COLO829 (cell line): ENCODE results near the gene EPHA2.

Source experiments
- DNase-seq: peaks from one replicate; pipeline ENCODE4 v3.0.0; 2012; ENCODE audit warnings: low spot score

EPHA2 gene

DNA sequence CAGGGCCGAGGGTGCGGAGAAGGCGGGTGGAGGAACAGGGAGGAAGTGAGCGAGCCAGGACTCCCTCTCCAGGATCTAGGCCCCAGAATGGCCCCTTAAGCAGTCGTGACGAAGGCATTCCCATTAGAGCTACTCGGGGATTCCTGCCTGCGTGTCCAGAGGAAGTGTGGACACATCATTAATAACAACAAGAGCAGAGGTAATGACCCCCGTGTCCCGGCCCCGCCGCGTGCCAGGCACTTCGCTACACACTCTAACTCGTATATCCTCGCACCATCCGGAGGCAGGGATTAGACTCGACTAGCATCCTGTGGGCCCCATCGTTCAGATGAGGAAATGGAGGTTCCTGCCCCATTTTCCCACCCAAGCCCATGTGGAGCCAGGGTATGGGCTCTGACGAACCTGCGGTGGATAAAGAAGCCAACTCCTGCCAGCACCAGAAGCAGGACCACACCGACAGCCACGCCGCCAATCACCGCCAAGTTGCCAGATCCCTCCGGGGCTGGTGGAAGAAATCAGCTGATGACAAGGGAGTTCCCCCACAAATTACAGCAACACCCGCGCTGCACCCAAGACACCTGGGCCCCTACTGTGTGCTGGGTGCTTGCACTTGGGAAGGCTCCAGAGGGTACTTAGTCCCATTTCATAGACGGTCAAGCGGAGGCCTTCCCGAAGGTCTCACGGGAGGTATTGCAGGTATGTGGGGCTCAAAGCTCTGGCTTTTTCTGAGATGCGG lies 21.6 kb downstream of the EPHA2 start:
- DNase-seq: no peak

GRCh38 chr1:16133007-16133961 lies 22.6 kb downstream of the EPHA2 start:
- no peak for DNase-seq

GRCh38 chr1:16132325-16132785 lies 23.5 kb downstream of the EPHA2 start:
- no peak for DNase-seq

DNA sequence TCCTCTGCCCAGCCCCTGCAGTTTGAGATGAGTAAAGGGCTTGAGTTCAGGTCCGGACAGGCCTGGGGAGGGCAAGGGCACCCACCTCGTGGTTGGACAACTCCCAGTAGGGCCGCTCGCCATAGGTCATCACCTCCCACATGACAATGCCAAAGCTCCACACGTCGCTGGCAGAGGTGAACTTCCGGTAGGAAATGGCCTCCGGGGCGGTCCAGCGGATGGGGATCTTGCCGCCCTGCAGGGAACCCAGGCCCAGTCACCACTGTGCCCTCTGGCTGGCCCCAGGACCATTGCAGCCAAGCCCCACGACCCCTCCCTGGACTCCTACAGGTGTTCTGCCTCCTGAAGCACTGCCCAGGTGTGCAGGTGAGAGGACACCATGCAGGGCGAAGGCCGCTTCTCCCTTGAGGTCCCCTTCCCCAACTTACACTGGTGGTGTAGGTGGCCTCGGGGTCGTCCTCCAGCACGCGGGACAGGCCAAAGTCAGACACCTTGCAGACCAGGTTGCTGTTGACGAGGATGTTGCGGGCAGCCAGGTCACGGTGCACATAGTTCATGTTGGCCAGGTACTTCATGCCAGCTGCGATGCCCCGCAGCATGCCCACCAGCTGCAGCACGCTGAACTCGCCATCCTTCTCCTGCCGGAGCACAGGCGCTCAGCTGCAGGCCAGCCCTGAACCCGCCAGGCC lies 24.1 kb downstream of the EPHA2 start:
- no peak for DNase-seq

GRCh38 chr1:16130827-16131226 lies 25.0 kb downstream of the EPHA2 start:
- DNase-seq: no peak

DNA sequence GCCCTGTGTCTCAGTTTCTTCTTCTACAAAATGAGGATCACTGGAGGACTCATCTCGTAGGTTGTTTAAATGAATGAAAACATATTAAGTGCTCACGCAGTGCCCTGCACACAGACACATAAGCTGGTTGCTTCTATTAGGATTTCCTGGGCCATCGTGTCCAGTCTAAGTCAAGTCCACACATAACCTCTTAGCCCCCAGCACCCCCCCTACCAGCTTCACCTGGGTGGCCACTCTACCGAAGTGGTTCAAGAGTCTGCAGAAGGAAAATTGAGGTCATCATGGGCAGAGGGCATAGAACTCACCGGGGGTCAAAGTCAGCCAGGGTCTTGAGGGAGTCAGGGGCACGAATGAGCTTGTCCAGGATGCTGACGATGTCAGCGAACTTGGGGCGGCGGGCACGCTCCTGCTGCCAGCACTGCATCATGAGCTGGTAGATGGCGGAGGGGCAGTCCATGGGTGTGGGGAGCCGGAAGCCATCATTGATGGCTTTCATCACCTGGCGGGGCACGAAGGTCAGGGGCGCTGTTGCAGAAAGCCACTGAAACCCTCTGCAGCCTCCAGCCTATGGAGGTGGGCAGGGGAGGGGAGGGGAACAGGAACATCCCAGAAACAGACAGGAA lies 25.8 kb downstream of the EPHA2 start:
- no peak for DNase-seq

GRCh38 chr1:16129316-16129715 lies 26.6 kb downstream of the EPHA2 start:
- DNase-seq: no peak

GRCh38 chr1:16128338-16128741 lies 27.5 kb downstream of the EPHA2 start:
- DNase-seq: no peak

DNA sequence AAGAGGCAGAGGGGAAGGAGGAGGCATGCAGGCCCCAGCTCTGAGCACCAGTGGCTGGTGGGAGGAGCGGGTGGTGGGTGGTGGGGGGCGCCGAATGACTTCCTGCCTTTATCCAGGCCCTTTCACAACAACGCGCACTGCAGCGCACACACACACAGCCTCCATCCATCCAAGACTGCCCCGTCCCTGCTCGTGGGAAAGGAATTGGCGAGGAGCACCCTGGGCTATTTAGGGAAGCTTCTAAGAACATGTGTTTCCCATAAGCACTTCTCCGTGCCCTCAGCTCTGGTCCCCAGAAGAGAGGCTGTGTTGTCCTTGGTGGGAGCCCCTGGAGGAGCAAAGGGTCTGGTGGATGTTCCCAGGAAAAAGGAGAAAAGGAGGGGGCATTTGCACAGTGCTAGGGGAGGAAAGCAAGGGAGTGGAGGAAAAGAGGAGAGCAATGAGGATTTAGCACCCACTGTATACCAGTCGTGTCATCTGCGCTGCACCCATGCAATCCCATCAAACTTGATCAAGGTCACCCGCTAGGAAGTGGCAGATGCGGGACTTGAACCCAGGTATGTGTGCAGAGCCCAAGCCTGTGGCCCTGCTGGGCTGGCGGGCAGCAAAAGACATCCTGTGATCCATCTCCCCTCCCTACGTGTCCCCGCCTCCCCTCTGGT lies 28.1 kb downstream of the EPHA2 start:
- no peak for DNase-seq

GRCh38 chr1:16126743-16127515 lies 28.9 kb downstream of the EPHA2 start:
- DNase-seq: no peak

- DNase-seq: no peak
Measured at GRCh38 chr1:16126160-16126559, 29.7 kb downstream of the EPHA2 start.

DNA sequence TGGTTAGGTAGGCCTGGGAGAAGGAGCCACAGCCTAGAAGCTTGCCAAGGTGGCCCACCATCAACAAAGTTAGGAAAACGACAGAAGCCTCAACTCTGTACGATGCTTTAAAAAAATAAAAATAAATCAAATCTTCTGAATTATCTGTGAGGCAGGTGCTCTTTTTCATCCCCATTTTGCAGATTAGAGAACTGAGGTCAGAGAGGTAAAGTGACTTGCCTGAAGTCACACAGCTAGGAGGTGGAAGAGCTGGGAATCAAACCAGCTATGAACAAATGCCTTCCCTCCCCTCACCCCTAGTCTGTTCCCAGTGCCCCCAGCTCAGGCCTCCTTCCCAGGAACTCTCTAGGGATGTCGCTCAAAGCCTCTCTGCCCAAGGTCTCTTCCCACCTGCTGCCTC lies 30.4 kb downstream of the EPHA2 start:
- DNase-seq: no peak

- no peak for DNase-seq
Measured at GRCh38 chr1:16125088-16125470, 30.8 kb downstream of the EPHA2 start.

DNA sequence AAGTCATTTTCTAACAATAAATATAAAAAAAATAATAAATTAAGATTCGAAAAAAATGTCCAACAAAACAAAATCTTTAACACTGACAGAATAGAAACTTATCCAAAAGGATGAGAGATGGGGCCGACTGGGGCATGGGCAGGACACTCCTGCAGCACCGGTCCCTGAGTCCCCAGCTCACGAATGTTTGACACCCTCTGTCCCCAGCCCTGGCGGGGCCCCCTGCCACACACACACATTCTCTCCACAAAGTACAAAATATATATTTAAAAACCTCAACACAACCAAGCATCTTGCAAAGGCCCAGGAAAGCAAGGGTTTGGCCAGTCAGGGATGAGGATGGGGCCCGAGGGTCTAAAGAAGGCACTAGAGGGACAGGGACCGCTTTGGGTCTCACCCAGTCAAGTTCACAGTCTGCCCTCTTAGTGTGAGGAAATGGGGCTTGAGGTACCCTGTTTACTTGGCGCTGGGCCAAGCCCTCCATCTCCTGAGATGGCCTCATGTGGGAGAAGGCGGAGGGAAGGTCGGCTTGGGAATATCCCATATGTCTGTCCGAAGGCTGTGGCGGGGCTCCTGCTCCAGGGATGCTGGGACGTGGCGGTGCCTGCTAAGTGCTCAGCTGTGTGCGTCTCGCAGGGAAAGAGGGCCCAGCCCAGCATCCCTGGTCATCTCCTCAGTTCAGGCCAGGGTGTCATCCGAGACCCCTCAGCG lies 31.3 kb downstream of the EPHA2 start:
- no peak for DNase-seq

GRCh38 chr1:16122916-16123315 lies 33.0 kb downstream of the EPHA2 start:
- no peak for DNase-seq

DNA sequence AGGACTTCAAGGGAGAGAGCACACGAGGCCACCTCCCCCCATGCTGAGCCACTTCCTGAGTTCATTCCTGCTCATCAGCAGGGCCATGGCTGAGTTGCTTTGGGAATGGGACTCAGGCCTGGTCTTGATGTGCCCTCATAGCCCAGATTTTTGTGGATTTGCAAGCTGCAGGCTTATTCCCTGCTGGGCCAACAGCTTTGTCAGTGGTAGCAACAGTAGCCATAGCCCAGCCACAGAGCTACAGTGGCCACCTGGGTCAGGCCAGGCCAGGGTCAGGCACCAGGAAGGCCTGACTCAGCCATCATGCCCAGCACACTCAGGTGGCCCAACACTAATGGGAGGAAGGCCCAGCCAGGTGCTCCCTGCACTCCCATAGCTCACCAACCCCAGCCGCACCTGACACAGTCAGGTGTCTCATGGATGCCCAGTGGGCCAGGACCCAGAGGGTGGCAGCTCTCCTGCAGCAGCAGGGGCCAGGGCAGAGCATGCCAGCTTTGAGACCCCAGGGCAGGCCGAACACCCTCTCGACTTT lies 33.5 kb downstream of the EPHA2 start:
- no peak for DNase-seq

DNA sequence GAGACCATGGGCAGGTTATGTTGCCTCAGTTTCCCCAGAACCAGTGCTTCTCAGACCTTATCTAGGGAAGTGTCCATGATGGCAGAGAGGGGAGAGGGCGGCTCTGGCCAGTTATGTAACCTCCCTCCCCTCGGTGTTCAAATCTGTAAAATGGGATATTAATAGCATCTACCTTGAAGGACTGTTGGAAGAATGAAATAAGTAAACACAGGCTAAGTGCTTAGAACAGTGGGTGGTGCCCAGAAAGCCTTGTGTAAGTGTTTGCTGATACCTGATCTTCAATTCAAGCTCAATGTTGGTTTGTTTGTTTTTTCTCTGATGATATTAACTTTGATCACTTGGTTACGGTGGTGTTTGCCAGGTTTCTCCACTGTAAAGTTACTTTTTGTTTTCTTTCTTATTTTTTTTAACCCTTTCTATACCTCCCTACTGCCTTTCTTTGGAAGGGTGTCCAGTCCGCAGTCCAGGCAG lies 34.9 kb downstream of the EPHA2 start:
- no peak for DNase-seq

DNA sequence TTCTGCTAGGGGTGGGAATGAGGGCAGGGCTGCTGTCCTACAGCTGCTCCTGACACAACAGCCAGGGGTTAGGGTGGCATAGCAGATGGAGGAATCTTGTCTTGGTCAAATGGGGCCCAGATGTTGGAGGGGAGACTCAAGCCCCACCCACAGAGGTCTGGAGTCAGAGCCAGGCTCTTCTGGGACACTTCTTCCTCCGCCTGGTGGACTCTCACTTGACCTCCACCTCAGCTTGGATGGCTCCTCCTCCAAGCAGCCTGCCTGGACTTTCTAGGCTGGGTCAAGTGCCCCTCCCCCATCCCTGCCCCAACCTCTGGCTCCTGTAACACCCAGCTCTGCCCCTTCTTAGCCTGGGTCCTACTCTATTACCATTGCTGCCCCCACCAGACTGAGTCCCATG lies 35.5 kb downstream of the EPHA2 start:
- DNase-seq: no peak

DNA sequence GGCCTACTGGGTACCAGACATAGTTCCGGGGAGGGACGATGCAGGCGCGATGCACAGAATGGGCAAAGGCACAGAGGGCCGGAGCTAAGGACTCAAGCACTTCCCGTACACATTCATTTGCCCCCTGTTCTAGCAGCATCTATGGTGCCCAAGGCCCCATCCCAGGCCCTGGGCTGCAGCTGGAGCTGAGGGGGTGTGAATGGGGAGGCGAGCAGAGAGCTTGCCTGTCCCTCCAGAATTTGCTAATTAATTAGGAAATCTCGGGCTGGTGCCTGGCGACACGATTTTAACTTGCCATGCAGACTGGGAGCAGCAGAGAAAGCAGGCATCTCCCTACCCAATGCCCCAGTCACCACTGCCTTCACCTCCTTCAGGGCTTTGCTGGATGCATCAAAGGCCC lies 35.9 kb downstream of the EPHA2 start:
- no peak for DNase-seq

GRCh38 chr1:16119504-16119903 lies 36.4 kb downstream of the EPHA2 start:
- DNase-seq: no peak
